SK-N-SH (cell line): ENCODE results near the gene PIGV. TPM values are rescaled to one million over a fixed set of nuclear protein-coding genes. Genes with fewer than 3 reads are reported as not detected.

Source experiments
- CTCF ChIA-PET: fragments of 300-600, 350-600 bp; formaldehyde crosslinking; extraction: SDS; loops from one replicate; lab custom pipeline; 2021; lab: Yijun Ruan, JAX
- POLR2A ChIA-PET: fragments of 350-600 bp; sonication (Branson Sonifier 250); formaldehyde crosslinking; extraction: SDS; loops from one replicate; lab custom pipeline; 2020; ENCODE audit warnings: antibody characterized with exemption, inconsistent platforms; lab: Yijun Ruan, JAX
- DNase-seq: peaks from one replicate; pipeline ENCODE4 v3.0.0; 2012
- H2AFZ ChIP-seq: fragments of 200-600 bp; sonication (generic); 2 replicates; pipeline ENCODE4 v1.8.1; 2016; ENCODE audit warnings: antibody characterized with exemption, mild to moderate bottlenecking, low read depth
- H3F3A ChIP-seq: fragments of 200-600 bp; sonication (generic); replicated peaks from 2 replicates; pipeline ENCODE3; 2016; ENCODE audit warnings: antibody characterized with exemption, mild to moderate bottlenecking; ENCODE audit not compliant: insufficient read depth
- H3K27ac ChIP-seq, 2 experiments: fragments of 200-500 bp in 1 of 2; fragments of 200-600 bp in 1 of 2; sonication (Bioruptor generic) in 1 of 2; sonication (generic), shearing (Covaris generic) in 1 of 2; 2 replicates each; pipeline versions ENCODE4 v1.5.1 to v1.6.1; 2014 to 2016; ENCODE audit warnings: low read depth in 2 of 2, inconsistent platforms in 1 of 2, low read length in 1 of 2, mild to moderate bottlenecking in 1 of 2, mixed read lengths in 1 of 2
- H3K27me3 ChIP-seq: fragments of 200-600 bp; sonication (generic), shearing (Covaris generic); 2 replicates; pipeline ENCODE4 v1.6.1; 2016; ENCODE audit warnings: mixed run types; ENCODE audit not compliant: insufficient read depth
- H3K36me3 ChIP-seq, 2 experiments: fragments of 200-500 bp in 1 of 2; fragments of 200-600 bp in 1 of 2; sonication (Bioruptor generic) in 1 of 2; sonication (generic) in 1 of 2; replicated peaks in 1 of 2; 2 replicates each; pipeline versions ENCODE3 to v1.5.1; 2014 to 2016; ENCODE audit warnings: low read length in 1 of 2, mild to moderate bottlenecking in 1 of 2; ENCODE audit not compliant: insufficient read depth in 2 of 2, control insufficient read depth in 1 of 2
- H3K4me1 ChIP-seq, 2 experiments: fragments of 200-500 bp in 1 of 2; fragments of 200-600 bp in 1 of 2; sonication (Bioruptor generic) in 1 of 2; sonication (generic), shearing (Covaris generic) in 1 of 2; 2 replicates each; pipeline versions ENCODE4 v1.5.1 to v1.6.1; 2014 to 2016; ENCODE audit warnings: low read depth in 1 of 2, low read length in 1 of 2, mixed run types in 1 of 2; ENCODE audit not compliant: insufficient read depth in 2 of 2, control insufficient read depth in 1 of 2
- H3K4me2 ChIP-seq: fragments of 200-600 bp; sonication (generic), shearing (Covaris generic); 2 replicates; pipeline ENCODE4 v1.6.1; 2017; ENCODE audit warnings: mixed run types
- H3K4me3 ChIP-seq, 2 experiments: fragments of 200-500 bp in 1 of 2; fragments of 200-600 bp in 1 of 2; sonication (Bioruptor generic) in 1 of 2; sonication (generic), shearing (Covaris generic) in 1 of 2; 2 replicates each; pipeline versions ENCODE4 v1.5.1 to v1.8.1; 2014 to 2016; ENCODE audit warnings: low read depth in 2 of 2, inconsistent platforms in 1 of 2, low read length in 1 of 2, mild to moderate bottlenecking in 1 of 2, mixed read lengths in 1 of 2, moderate library complexity in 1 of 2
- H3K79me2 ChIP-seq: fragments of 200-600 bp; sonication (generic); 2 replicates; pipeline ENCODE4 v1.8.1; 2017; ENCODE audit warnings: mild to moderate bottlenecking; ENCODE audit not compliant: insufficient read depth
- H3K9ac ChIP-seq: fragments of 200-600 bp; sonication (generic); 2 replicates; pipeline ENCODE4 v1.6.1; 2017; ENCODE audit warnings: mixed run types
- H3K9me2 ChIP-seq: fragments of 200-600 bp; sonication (generic); 2 replicates; pipeline ENCODE4 v1.6.1; 2017; ENCODE audit warnings: mixed run types
- H3K9me3 ChIP-seq: fragments of 200-600 bp; sonication (generic); 2 replicates; pipeline ENCODE4 v1.6.1; 2017; ENCODE audit warnings: mixed run types, mild to moderate bottlenecking, moderate library complexity
- H4K20me1 ChIP-seq: fragments of 200-600 bp; sonication (generic); 2 replicates; pipeline ENCODE4 v1.6.1; 2017; ENCODE audit warnings: mild to moderate bottlenecking, mixed run types; ENCODE audit not compliant: insufficient read depth
- CTCF ChIP-seq: fragments of 200-600 bp; sonication (generic); IDR thresholded peaks from 2 replicates; pipeline ENCODE4 v1.6.1; 2017; ENCODE audit warnings: antibody characterized with exemption, mild to moderate bottlenecking, moderate library complexity
- ELF1 ChIP-seq: IDR thresholded peaks from 2 replicates; pipeline ENCODE4 v1.4.0; 2012
- EP300 ChIP-seq, 2 experiments: IDR thresholded peaks; 2 replicates each; pipeline versions ENCODE4 v1.4.0 to v1.6.1; 2012; ENCODE audit warnings: borderline replicate concordance in 1 of 2, low read depth in 1 of 2, low read length in 1 of 2
- EZH2phosphoT487 ChIP-seq: fragments of 200-600 bp; sonication (generic); IDR thresholded peaks from 2 replicates; pipeline ENCODE4 v1.6.1; 2017; ENCODE audit warnings: low read depth, mixed run types, mild to moderate bottlenecking, antibody characterized with exemption, moderate library complexity, borderline replicate concordance
- FOSL2 ChIP-seq: IDR thresholded peaks from 2 replicates; pipeline ENCODE4 v1.4.0; 2012; ENCODE audit warnings: low read depth, mild to moderate bottlenecking, moderate library complexity, borderline replicate concordance
- GATA2 ChIP-seq: sonication (generic); formaldehyde crosslinking; IDR thresholded peaks from 2 replicates; pipeline ENCODE4 v1.5.0; 2020; ENCODE audit warnings: mild to moderate bottlenecking, missing genetic modification reagents
- MXI1 ChIP-seq: IDR thresholded peaks from 2 replicates; pipeline ENCODE4 v1.6.1; 2012; ENCODE audit warnings: mild to moderate bottlenecking, low read depth, low read length, improper control_type of control experiment
- NFIC ChIP-seq: IDR thresholded peaks from 2 replicates; pipeline ENCODE4 v1.4.0; 2012; ENCODE audit warnings: borderline replicate concordance
- RCOR1 ChIP-seq: fragments of 150-350 bp; IDR thresholded peaks from 2 replicates; pipeline ENCODE4 v1.6.1; 2017; ENCODE audit warnings: antibody characterized with exemption, low read length
- SMC3 ChIP-seq: IDR thresholded peaks from 2 replicates; pipeline ENCODE4 v1.6.1; 2012; ENCODE audit warnings: low read depth, low read length, improper control_type of control experiment
- TAF1 ChIP-seq: IDR thresholded peaks from 2 replicates; pipeline ENCODE4 v1.6.1; 2012; ENCODE audit warnings: low read depth, mild to moderate bottlenecking, low read length, moderate library complexity, borderline replicate concordance
- TCF12 ChIP-seq: IDR thresholded peaks from 2 replicates; pipeline ENCODE4 v1.4.0; 2012
- YY1 ChIP-seq: IDR thresholded peaks from 2 replicates; pipeline ENCODE4 v1.4.0; 2012; ENCODE audit warnings: low read depth, mild to moderate bottlenecking
- WGBS: methylation state at CpG from one replicate; pipeline ENCODE4 v1.1.6; 2017; ENCODE audit warnings: low lambda C conversion rate; 5-methylcytosine and 5-hydroxymethylcytosine counted together
- polyA plus RNA-seq, 3 experiments: library from polyadenylated mRNA; depleted of rRNA; stranded (reverse); fragments of >200 nt; gene quantifications; 2 replicates each; pipeline ENCODE4 v1.2.3, GENCODE V29; 2012
- TF ChIP-seq, protein P1 (sequence below): fragments of 150-350 bp; IDR thresholded peaks from 2 replicates; pipeline ENCODE4 v1.6.1; 2016; ENCODE audit warnings: mild to moderate bottlenecking, low read depth, low read length

Gene PIGV
- polyA plus RNA-seq, 1 of the 3 experiments (the other 2 are of a cell fraction): 16.5 TPM

- H2AFZ ChIP-seq: no peak overlapping the region
- TF ChIP-seq SMC3: no peak
- TF ChIP-seq NFIC: no peak
- no peak for TF ChIP-seq FOSL2
- no peak for TF ChIP-seq MXI1
- TF ChIP-seq ELF1: no peak
- no peak for TF ChIP-seq YY1
- TF ChIP-seq TAF1: no peak
- TF ChIP-seq, protein P1, sequence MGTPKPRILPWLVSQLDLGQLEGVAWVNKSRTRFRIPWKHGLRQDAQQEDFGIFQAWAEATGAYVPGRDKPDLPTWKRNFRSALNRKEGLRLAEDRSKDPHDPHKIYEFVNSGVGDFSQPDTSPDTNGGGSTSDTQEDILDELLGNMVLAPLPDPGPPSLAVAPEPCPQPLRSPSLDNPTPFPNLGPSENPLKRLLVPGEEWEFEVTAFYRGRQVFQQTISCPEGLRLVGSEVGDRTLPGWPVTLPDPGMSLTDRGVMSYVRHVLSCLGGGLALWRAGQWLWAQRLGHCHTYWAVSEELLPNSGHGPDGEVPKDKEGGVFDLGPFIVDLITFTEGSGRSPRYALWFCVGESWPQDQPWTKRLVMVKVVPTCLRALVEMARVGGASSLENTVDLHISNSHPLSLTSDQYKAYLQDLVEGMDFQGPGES: no peak
- TF ChIP-seq CTCF: no peak
- no peak for TF ChIP-seq TCF12
- TF ChIP-seq RCOR1: no peak
- TF ChIP-seq EZH2phosphoT487: no peak
- 97% methylated on average over 3 of the region's 3 CpGs for WGBS
- H3K9me3 ChIP-seq: no peaks in the 10 kb centered on the region
- H3K4me3 ChIP-seq: no peak overlapping the region
- H4K20me1 ChIP-seq: no peaks in the 10 kb centered on the region
- H3K4me1 ChIP-seq: peaks cover 2 to 19% of the 10 kb centered on the region in 2 experiments; a peak in 2 of 4 replicates
- H3K9me2 ChIP-seq: no peaks in the 10 kb centered on the region
- no peak overlapping the region for H3K9ac ChIP-seq
- ChIA-PET POLR2A (no interaction called here), CTCF (interaction anchor here (1.0 to 3.5 kb wide), 5 partner anchors 21 to 228 kb away, joined by 3 to 15 read pairs (median 5); no protein-coding TSS in a partner anchor)
- H3K4me2 ChIP-seq: no peak overlapping the region
- H3K36me3 ChIP-seq: peaks cover 12 to 30% of the 10 kb centered on the region in 2 experiments
- H3K79me2 ChIP-seq: peaks cover 42% of the 10 kb centered on the region
- H3K27me3 ChIP-seq: no peaks in the 10 kb centered on the region
- H3F3A ChIP-seq: peaks cover 3% of the 10 kb centered on the region
- DNase-seq: no peak
- no peak overlapping the region for H3K27ac ChIP-seq
Observed at GRCh38 chr1:26831059-26831458, 43.3 kb downstream of the PIGV start.

DNA sequence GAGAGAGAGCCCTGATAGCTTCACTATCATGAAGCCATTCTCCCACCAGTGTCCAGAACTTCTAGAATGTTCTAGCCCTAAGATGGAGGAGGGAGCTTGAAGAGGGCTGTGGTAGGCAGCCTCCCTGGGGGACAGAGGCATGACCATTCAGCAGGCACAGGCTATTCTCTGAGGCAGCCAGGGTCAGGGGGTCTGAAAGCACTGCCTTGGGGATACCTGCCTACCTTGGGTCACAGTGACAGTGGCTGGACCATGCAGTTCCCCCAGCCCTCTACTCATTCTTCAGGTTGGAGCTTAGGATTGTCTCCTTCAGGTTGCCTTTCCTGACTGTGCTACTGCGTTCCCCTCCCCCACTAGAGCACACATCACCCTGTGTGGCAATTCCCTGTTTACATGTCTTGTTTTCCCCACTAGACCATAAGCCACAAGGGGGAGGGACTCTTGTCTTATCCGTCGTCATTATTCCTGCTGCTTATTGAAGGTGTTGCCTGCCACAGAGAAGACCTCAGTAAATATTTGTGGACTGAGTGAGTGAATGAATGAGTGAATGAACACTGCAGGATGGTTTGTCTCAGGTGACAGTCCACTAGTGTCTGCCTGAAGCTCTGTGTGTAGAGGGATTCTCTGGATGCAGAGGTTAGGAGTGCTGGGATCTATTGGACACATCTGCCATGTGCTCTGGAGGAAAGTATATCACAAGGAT is 43.9 kb downstream of the PIGV start:
- no peak overlapping the region for H3K4me3 ChIP-seq
- POLR2A ChIA-PET: no interaction called here
- no peak overlapping the region for H2AFZ ChIP-seq
- H3K9ac ChIP-seq: no peak overlapping the region
- CTCF ChIA-PET: interaction anchor here (0.8 to 3.5 kb wide), 6 partner anchors 22 to 229 kb away, joined by 3 to 15 read pairs (median 4); no protein-coding TSS in a partner anchor
- no peak overlapping the region for H3K27ac ChIP-seq
- H3K27me3 ChIP-seq: no peaks in the 10 kb centered on the region
- no peak overlapping the region for H3K4me2 ChIP-seq
- peaks cover 12 to 33% of the 10 kb centered on the region in 2 experiments for H3K36me3 ChIP-seq
- WGBS: 96% methylated on average over 3 of the region's 3 CpGs
- H3K9me3 ChIP-seq: no peaks in the 10 kb centered on the region
- H3K9me2 ChIP-seq: no peaks in the 10 kb centered on the region
- peaks cover 42% of the 10 kb centered on the region for H3K79me2 ChIP-seq
- H3K4me1 ChIP-seq: peaks cover 0 to 16% of the 10 kb centered on the region in 2 experiments; a peak in 1 of 4 replicates
- TF ChIP-seq EP300 (IDR thresholded peaks at IDR 0.05; ENCODE audit: borderline replicate concordance in 1 of 2, low read depth in 1 of 2, low read length in 1 of 2) (no peak), GATA2 (CRISPR knock-in tag) (no peak)
- peaks cover 3% of the 10 kb centered on the region for H3F3A ChIP-seq
- H4K20me1 ChIP-seq: no peaks in the 10 kb centered on the region
- DNase-seq: no peak
